ENCODE data around the gene TBC1D22A. TPM values are rescaled to one million over a fixed set of nuclear protein-coding genes. Genes with fewer than 3 reads are reported as not detected.
A peak's percentile ranks its signal among the peaks of the same experiment; 100 is the strongest.

Gene TBC1D22A
- total and polyA plus RNA-seq, 2 donors from 2014 or later = 24.6 to 39.4 TPM

DNA sequence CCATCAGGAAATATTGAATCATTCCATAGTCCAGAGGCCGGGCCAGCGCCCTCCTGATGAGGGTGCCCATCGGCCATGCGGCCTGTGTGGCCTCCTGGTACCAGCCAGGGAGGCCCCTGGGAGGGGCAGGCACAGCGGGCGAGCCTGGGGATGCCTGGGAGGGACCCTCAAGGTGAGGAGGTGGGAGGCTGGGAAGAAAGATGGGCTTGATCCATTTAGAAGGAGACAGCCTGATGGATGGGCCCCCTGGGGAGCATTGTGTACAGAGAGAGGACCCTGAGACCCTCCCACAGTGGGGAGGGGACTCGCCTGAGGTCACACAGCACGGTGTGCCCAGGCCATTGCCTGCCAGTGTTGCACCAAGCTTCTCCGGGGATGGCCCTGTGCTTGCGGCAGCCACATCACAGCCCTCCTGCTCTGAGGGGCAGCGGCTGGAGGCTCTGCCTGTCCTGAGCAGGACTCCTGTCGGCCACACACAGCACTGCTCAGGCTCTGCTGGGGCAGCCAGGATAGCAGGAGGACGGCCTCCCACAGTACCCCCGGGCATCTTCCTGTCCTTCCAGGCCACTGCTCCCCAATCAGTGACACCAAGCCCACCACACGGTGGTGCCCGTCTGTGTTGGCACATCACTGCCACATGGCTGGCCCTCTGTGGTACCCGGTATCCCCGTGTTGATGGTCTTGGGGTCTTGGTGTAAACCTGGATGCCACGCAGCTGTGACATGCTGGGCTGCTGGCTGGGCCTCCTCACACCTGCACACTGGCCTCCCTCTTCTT is 290.0 kb downstream of the TBC1D22A start:
- DNase-seq (peak in 2 of 5 donors; percentile 37 to 59), FAIRE-seq (no peak)
- H3K27ac ChIP-seq (ENCODE audit: low read depth in 2 of 2, low read length in 2 of 2) = no peak overlapping the region
- no peaks in the 10 kb centered on the region for H3K9me3 ChIP-seq (ENCODE audit: control insufficient read depth in 2 of 3, insufficient read depth in 1 of 3, low read length in 3 of 3)
- intact Hi-C loops (cut with DNase I) = no loop called here
- H3K27me3 ChIP-seq (ENCODE audit: control insufficient read depth, insufficient read depth, low read length) = no peaks in the 10 kb centered on the region
- TF ChIP-seq, protein P1, sequence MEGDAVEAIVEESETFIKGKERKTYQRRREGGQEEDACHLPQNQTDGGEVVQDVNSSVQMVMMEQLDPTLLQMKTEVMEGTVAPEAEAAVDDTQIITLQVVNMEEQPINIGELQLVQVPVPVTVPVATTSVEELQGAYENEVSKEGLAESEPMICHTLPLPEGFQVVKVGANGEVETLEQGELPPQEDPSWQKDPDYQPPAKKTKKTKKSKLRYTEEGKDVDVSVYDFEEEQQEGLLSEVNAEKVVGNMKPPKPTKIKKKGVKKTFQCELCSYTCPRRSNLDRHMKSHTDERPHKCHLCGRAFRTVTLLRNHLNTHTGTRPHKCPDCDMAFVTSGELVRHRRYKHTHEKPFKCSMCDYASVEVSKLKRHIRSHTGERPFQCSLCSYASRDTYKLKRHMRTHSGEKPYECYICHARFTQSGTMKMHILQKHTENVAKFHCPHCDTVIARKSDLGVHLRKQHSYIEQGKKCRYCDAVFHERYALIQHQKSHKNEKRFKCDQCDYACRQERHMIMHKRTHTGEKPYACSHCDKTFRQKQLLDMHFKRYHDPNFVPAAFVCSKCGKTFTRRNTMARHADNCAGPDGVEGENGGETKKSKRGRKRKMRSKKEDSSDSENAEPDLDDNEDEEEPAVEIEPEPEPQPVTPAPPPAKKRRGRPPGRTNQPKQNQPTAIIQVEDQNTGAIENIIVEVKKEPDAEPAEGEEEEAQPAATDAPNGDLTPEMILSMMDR (IDR thresholded peaks at IDR 0.05; ENCODE audit: borderline replicate concordance, extremely low read depth, insufficient read depth) = no peak
- no peak overlapping the region for H3K9ac ChIP-seq (ENCODE audit: low read length in 3 of 3)
- H3K4me3 ChIP-seq (ENCODE audit: low read length in 3 of 3) = no peak overlapping the region
- peaks cover 0 to 3% (median 0%) of the 10 kb centered on the region in 3 donors for H3K36me3 ChIP-seq (ENCODE audit: control insufficient read depth in 2 of 3, insufficient read depth in 3 of 3, low read length in 3 of 3)
- peaks cover 0 to 7% (median 0%) of the 10 kb centered on the region in 3 donors for H3K4me1 ChIP-seq (ENCODE audit: control insufficient read depth in 2 of 3, insufficient read depth in 2 of 3, low read depth in 1 of 3, low read length in 3 of 3)

DNA sequence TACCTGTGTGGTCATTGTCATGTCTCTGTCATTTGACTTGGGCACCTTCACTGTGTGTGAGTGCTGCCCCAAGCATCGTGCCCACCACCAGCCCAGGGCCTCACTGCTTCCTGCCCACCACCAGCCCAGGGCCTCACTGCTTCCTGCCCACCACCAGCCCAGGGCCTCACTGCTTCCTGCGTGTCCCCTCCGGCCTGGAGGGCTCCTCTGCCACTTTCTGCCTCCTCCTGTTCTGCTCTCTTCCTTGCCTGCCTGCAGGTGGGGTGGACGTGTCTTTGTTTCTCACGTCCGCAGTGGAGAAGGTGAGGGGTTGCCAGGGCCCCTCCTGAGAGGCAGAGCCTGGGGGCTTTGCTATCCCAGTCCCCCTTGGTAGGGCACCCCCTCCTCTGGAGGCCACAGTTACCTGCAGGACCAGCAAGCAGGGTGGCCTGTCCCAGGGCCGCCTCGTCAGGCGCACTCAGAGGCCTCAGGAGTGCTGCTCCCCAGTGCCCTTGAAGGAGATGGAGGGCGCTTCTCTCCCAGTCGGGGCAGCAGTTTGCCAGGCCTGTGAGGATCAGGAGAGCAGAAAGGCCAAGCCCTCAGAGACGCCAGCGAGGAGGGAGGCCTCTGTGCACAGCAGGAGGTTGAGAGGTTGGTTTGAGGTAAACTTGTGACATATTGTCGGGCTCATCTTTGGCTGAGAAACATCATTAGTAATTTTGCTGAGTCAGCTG is 290.7 kb downstream of the TBC1D22A start:
- no peak overlapping the region for H3K27ac ChIP-seq (ENCODE audit: low read depth in 2 of 2, low read length in 2 of 2)
- H3K36me3 ChIP-seq (ENCODE audit: control insufficient read depth in 2 of 3, insufficient read depth in 3 of 3, low read length in 3 of 3) = peaks cover 0 to 3% (median 0%) of the 10 kb centered on the region in 3 donors
- peaks cover 0 to 6% (median 0%) of the 10 kb centered on the region in 3 donors for H3K4me1 ChIP-seq (ENCODE audit: control insufficient read depth in 2 of 3, insufficient read depth in 2 of 3, low read depth in 1 of 3, low read length in 3 of 3)
- H3K27me3 ChIP-seq (ENCODE audit: control insufficient read depth, insufficient read depth, low read length) = no peaks in the 10 kb centered on the region
- FAIRE-seq (no peak), DNase-seq (peak in 2 of 5 donors; percentile 34 to 60)
- no peak overlapping the region for H3K9ac ChIP-seq (ENCODE audit: low read length in 3 of 3)
- H3K9me3 ChIP-seq (ENCODE audit: control insufficient read depth in 2 of 3, insufficient read depth in 1 of 3, low read length in 3 of 3) = no peaks in the 10 kb centered on the region
- TF ChIP-seq, protein P1 (IDR thresholded peaks at IDR 0.05; ENCODE audit: borderline replicate concordance, extremely low read depth, insufficient read depth) = no peak
- H3K4me3 ChIP-seq (ENCODE audit: low read length in 3 of 3) = no peak overlapping the region
- intact Hi-C loops (cut with DNase I) = no loop called here

DNA sequence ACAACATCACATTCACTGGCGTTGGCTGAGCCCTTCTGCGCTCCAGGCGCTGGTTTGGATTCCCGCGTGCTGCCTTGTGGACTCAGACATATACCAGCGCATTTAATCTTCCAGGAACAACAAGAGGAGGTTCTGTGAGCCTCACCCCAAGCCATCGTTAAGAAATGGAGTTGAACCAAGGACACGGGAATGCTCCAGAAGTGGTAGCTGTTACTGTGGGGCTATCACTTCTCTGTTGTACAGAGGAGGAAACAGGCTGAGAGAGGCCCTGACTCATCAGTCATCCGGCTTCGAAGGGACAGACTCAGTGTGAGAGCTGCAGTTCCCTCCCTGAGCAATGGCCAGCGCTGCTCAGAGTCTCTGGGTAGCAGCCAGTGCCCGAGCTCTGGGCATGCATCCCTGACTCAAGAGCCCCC is 291.3 kb downstream of the TBC1D22A start:
- Histone ChIP-seq H3K27ac (ENCODE audit: low read depth in 2 of 2, low read length in 2 of 2) (no peak overlapping the region), H3K9ac (ENCODE audit: low read length in 3 of 3) (no peak overlapping the region), H3K4me3 (ENCODE audit: low read length in 3 of 3) (no peak overlapping the region), H3K27me3 (ENCODE audit: control insufficient read depth, insufficient read depth, low read length) (no peaks in the 10 kb centered on the region), H3K9me3 (ENCODE audit: control insufficient read depth in 2 of 3, insufficient read depth in 1 of 3, low read length in 3 of 3) (no peaks in the 10 kb centered on the region), H3K4me1 (ENCODE audit: control insufficient read depth in 2 of 3, insufficient read depth in 2 of 3, low read depth in 1 of 3, low read length in 3 of 3) (peaks cover 0 to 2% (median 0%) of the 10 kb centered on the region in 3 donors), H3K36me3 (ENCODE audit: control insufficient read depth in 2 of 3, insufficient read depth in 3 of 3, low read length in 3 of 3) (peaks cover 0 to 3% (median 0%) of the 10 kb centered on the region in 3 donors)
- intact Hi-C loops (cut with DNase I) = no loop called here
- FAIRE-seq = no peak
- TF ChIP-seq, protein P1 (IDR thresholded peaks at IDR 0.05; ENCODE audit: borderline replicate concordance, extremely low read depth, insufficient read depth) = no peak
- peak in 2 of 5 donors; percentile 35 to 45 for DNase-seq
